Mesenchymal stem cell (in vitro differentiated cells and primary cell): ENCODE data around the gene PHF19.
A peak's percentile ranks its signal among the peaks of the same experiment; 100 is the strongest.

ENCODE experiments used
- DNase-seq: peaks from one replicate; pipeline ENCODE4 v3.0.0-alpha.2; 2013
- H2AFZ ChIP-seq: one replicate; pipeline ENCODE4 v1.6.1; 2013; ENCODE audit warnings: low read depth, mild to moderate bottlenecking, control low read depth, inconsistent platforms, low read length, moderate library complexity
- H2AK5ac ChIP-seq: 2 replicates; pipeline ENCODE4 v1.6.1; 2013; ENCODE audit warnings: low read length, moderate library complexity, mild to moderate bottlenecking, inconsistent platforms; ENCODE audit not compliant: severe bottlenecking
- H2BK120ac ChIP-seq: one replicate; pipeline ENCODE4 v1.6.1; 2013; ENCODE audit warnings: low read depth, mild to moderate bottlenecking, inconsistent platforms, low read length, moderate library complexity
- H2BK12ac ChIP-seq, 2 experiments: one replicate each; pipeline ENCODE4 v1.6.1; 2013; ENCODE audit warnings: inconsistent platforms in 2 of 2, low read length in 2 of 2, mild to moderate bottlenecking in 2 of 2, moderate library complexity in 2 of 2, control low read depth in 1 of 2
- H2BK15ac ChIP-seq: one replicate; pipeline ENCODE4 v1.6.1; 2013; ENCODE audit warnings: mild to moderate bottlenecking, low read depth, inconsistent platforms; ENCODE audit not compliant: poor library complexity, severe bottlenecking
- H2BK5ac ChIP-seq: 2 replicates; pipeline ENCODE4 v1.6.1; 2013; ENCODE audit warnings: low read depth, mild to moderate bottlenecking, low read length, control low read depth, inconsistent platforms; ENCODE audit not compliant: poor library complexity, severe bottlenecking
- H3K14ac ChIP-seq, 2 experiments: one replicate each; pipeline ENCODE4 v1.6.1; 2013; ENCODE audit warnings: inconsistent platforms in 2 of 2, low read length in 2 of 2, control low read depth in 1 of 2, mild to moderate bottlenecking in 1 of 2, moderate library complexity in 1 of 2
- H3K18ac ChIP-seq, 2 experiments: one replicate each; pipeline ENCODE4 v1.6.1; 2013; ENCODE audit warnings: inconsistent platforms in 2 of 2, low read length in 2 of 2, control low read depth in 1 of 2, low read depth in 1 of 2, mild to moderate bottlenecking in 1 of 2
- H3K23ac ChIP-seq, 2 experiments: one replicate each; pipeline ENCODE4 v1.6.1; 2013; ENCODE audit warnings: inconsistent platforms in 2 of 2, low read length in 2 of 2, mild to moderate bottlenecking in 2 of 2, moderate library complexity in 2 of 2, control low read depth in 1 of 2
- H3K27ac ChIP-seq: 2 replicates; pipeline ENCODE4 v1.5.1; 2013; ENCODE audit warnings: mild to moderate bottlenecking, moderate library complexity, low read length, control low read depth, inconsistent platforms; ENCODE audit not compliant: poor library complexity, severe bottlenecking
- H3K27me3 ChIP-seq, 2 experiments: 2 replicates each; pipeline versions ENCODE4 v1.6.1 to v1.7.0; 2013; ENCODE audit warnings: low read length in 2 of 2, mild to moderate bottlenecking in 2 of 2, moderate library complexity in 2 of 2, control low read depth in 1 of 2, inconsistent platforms in 1 of 2; ENCODE audit not compliant: control insufficient read depth in 1 of 2, insufficient read depth in 1 of 2
- H3K36me3 ChIP-seq, 2 experiments: 2 replicates each; pipeline versions ENCODE4 v1.6.1 to v1.7.0; 2013; ENCODE audit warnings: low read length in 2 of 2, control low read depth in 1 of 2, inconsistent platforms in 1 of 2, low read depth in 1 of 2, mild to moderate bottlenecking in 1 of 2; ENCODE audit not compliant: insufficient read depth in 2 of 2, control insufficient read depth in 1 of 2
- H3K4ac ChIP-seq, 2 experiments: one replicate each; pipeline ENCODE4 v1.6.1; 2013; ENCODE audit warnings: inconsistent platforms in 2 of 2, low read length in 2 of 2, mild to moderate bottlenecking in 2 of 2, moderate library complexity in 2 of 2, control low read depth in 1 of 2, low read depth in 1 of 2
- H3K4me1 ChIP-seq: 2 replicates; pipeline ENCODE4 v1.6.1; 2013; ENCODE audit warnings: low read depth, low read length, control low read depth; ENCODE audit not compliant: control insufficient read depth, insufficient read depth
- H3K4me2 ChIP-seq: 2 replicates; pipeline ENCODE4 v1.6.1; 2013; ENCODE audit warnings: low read length, mild to moderate bottlenecking, inconsistent platforms; ENCODE audit not compliant: poor library complexity, severe bottlenecking
- H3K4me3 ChIP-seq, 2 experiments: 2 replicates each; pipeline versions ENCODE4 v1.5.1 to v1.7.0; 2013; ENCODE audit warnings: low read length in 2 of 2, mild to moderate bottlenecking in 2 of 2, control low read depth in 1 of 2, low read depth in 1 of 2; ENCODE audit not compliant: insufficient read depth in 1 of 2
- H3K79me1 ChIP-seq: replicated peaks from 2 replicates; pipeline ENCODE4 v1.6.1; 2013; ENCODE audit warnings: mild to moderate bottlenecking, control low read depth, low read length, inconsistent platforms; ENCODE audit not compliant: poor library complexity, severe bottlenecking
- H3K9ac ChIP-seq: 2 replicates; pipeline ENCODE4 v1.7.0; 2013; ENCODE audit warnings: mild to moderate bottlenecking, low read length, moderate library complexity
- H3K9me3 ChIP-seq: 2 replicates; pipeline ENCODE4 v1.7.0; 2013; ENCODE audit warnings: mild to moderate bottlenecking, low read length; ENCODE audit not compliant: control insufficient read depth
- H4K8ac ChIP-seq: one replicate; pipeline ENCODE4 v1.6.1; 2013; ENCODE audit warnings: inconsistent platforms, mild to moderate bottlenecking, low read length, moderate library complexity
- H4K91ac ChIP-seq: one replicate; pipeline ENCODE4 v1.6.1; 2013; ENCODE audit warnings: mild to moderate bottlenecking, low read length, inconsistent platforms
- WGBS: methylation state at CpG from one replicate; pipeline ENCODE4 v1.1.7; 2013; ENCODE audit warnings: mixed read lengths; 5-methylcytosine and 5-hydroxymethylcytosine counted together

The PHF19 gene

GRCh38 chr9:120899490-120900068 lies 22.6 kb upstream of the PHF19 start:
- no peak for DNase-seq
- Histone ChIP-seq H3K27me3 (peaks cover 0 to 46% of the 10 kb centered on the region in 2 experiments), H3K9ac (no peak overlapping the region), H3K9me3 (no peaks in the 10 kb centered on the region), H3K79me1 (no peaks in the 10 kb centered on the region), H3K4me3 (no peak overlapping the region), H2BK12ac (no peak overlapping the region), H3K4me2 (no peak overlapping the region), H3K18ac (no peak overlapping the region), H3K4ac (no peak overlapping the region), H2AK5ac (no peak overlapping the region), H4K91ac (no peak overlapping the region), H3K23ac (no peak overlapping the region), H3K36me3 (peaks cover 0 to 6% of the 10 kb centered on the region in 2 experiments), H4K8ac (no peak overlapping the region), H2AFZ (no peak overlapping the region), H3K4me1 (peaks cover 3% of the 10 kb centered on the region), H2BK15ac (no peak overlapping the region), H3K27ac (no peak overlapping the region), H2BK120ac (no peak overlapping the region), H3K14ac (no peak overlapping the region), H2BK5ac (no peak overlapping the region)
- WGBS, result 93% methylated on average over 5 of the region's 6 CpGs

- no peak overlapping the region for H2BK120ac ChIP-seq
- H3K79me1 ChIP-seq, result no peaks in the 10 kb centered on the region
- H3K4me1 ChIP-seq, result peaks cover 3% of the 10 kb centered on the region
- peaks cover 0 to 44% of the 10 kb centered on the region in 2 experiments for H3K27me3 ChIP-seq
- no peak overlapping the region for H2AFZ ChIP-seq
- H3K9me3 ChIP-seq, result no peaks in the 10 kb centered on the region
- H3K18ac ChIP-seq, result no peak overlapping the region
- no peak overlapping the region for H2BK12ac ChIP-seq
- no peak overlapping the region for H3K27ac ChIP-seq
- H3K14ac ChIP-seq, result no peak overlapping the region
- H2BK15ac ChIP-seq, result no peak overlapping the region
- H3K23ac ChIP-seq, result no peak overlapping the region
- no peak overlapping the region for H3K4me3 ChIP-seq
- no CpG with 5 or more reads among the region's 3 CpGs for WGBS
- H3K36me3 ChIP-seq, result no peaks in the 10 kb centered on the region
- no peak overlapping the region for H4K8ac ChIP-seq
- H4K91ac ChIP-seq, result no peak overlapping the region
- H2BK5ac ChIP-seq, result no peak overlapping the region
- H3K4me2 ChIP-seq, result no peak overlapping the region
- DNase-seq, result no peak
- no peak overlapping the region for H2AK5ac ChIP-seq
- H3K9ac ChIP-seq, result no peak overlapping the region
- no peak overlapping the region for H3K4ac ChIP-seq
These were observed 21.4 kb upstream of the PHF19 start for GRCh38 chr9:120898396-120898795.

GRCh38 chr9:120895951-120896350 lies 19.0 kb upstream of the PHF19 start:
- Histone ChIP-seq H3K27me3 (peaks cover 0 to 39% of the 10 kb centered on the region in 2 experiments), H3K9me3 (no peaks in the 10 kb centered on the region)
- DNase-seq, result no peak

GRCh38 chr9:120894321-120895148 lies 17.5 kb upstream of the PHF19 start:
- no peak overlapping the region for H2BK120ac ChIP-seq
- no peaks in the 10 kb centered on the region for H3K9me3 ChIP-seq
- H3K23ac ChIP-seq, result no peak overlapping the region
- no peak for DNase-seq
- no peak overlapping the region for H2BK5ac ChIP-seq
- H3K79me1 ChIP-seq, result no peaks in the 10 kb centered on the region
- H2AFZ ChIP-seq, result no peak overlapping the region
- peaks cover 0 to 33% of the 10 kb centered on the region in 2 experiments for H3K27me3 ChIP-seq
- no peak overlapping the region for H2BK12ac ChIP-seq
- H3K4me3 ChIP-seq, result peak overlapping the region in 1 of 2 experiments; percentile 53
- H2BK15ac ChIP-seq, result no peak overlapping the region
- H4K91ac ChIP-seq, result no peak overlapping the region
- 72% methylated on average over 62 of the region's 63 CpGs for WGBS
- peaks cover 9% of the 10 kb centered on the region for H3K4me1 ChIP-seq
- H3K14ac ChIP-seq, result no peak overlapping the region
- no peak overlapping the region for H3K4ac ChIP-seq
- H4K8ac ChIP-seq, result no peak overlapping the region
- H3K4me2 ChIP-seq, result no peak overlapping the region
- no peak overlapping the region for H3K27ac ChIP-seq
- H3K9ac ChIP-seq, result peak overlapping the region; percentile 50
- no peak overlapping the region for H2AK5ac ChIP-seq
- no peaks in the 10 kb centered on the region for H3K36me3 ChIP-seq
- no peak overlapping the region for H3K18ac ChIP-seq

More at GRCh38 chr9:120895951-120896350, 19.0 kb upstream of the PHF19 start:
- H2BK12ac ChIP-seq, result no peak overlapping the region
- H3K23ac ChIP-seq, result no peak overlapping the region
- H3K9ac ChIP-seq, result no peak overlapping the region
- no peaks in the 10 kb centered on the region for H3K79me1 ChIP-seq
- no peak overlapping the region for H4K8ac ChIP-seq
- 100% methylated on average over 1 of the region's 2 CpGs for WGBS
- no peaks in the 10 kb centered on the region for H3K36me3 ChIP-seq
- no peak overlapping the region for H3K4ac ChIP-seq
- no peak overlapping the region for H3K4me2 ChIP-seq
- H2AK5ac ChIP-seq, result no peak overlapping the region
- H2AFZ ChIP-seq, result no peak overlapping the region
- H3K27ac ChIP-seq, result no peak overlapping the region
- H4K91ac ChIP-seq, result no peak overlapping the region
- no peak overlapping the region for H2BK120ac ChIP-seq
- no peak overlapping the region for H3K4me3 ChIP-seq
- H3K14ac ChIP-seq, result no peak overlapping the region
- no peak overlapping the region for H2BK15ac ChIP-seq
- H2BK5ac ChIP-seq, result no peak overlapping the region
- no peak overlapping the region for H3K18ac ChIP-seq
- peaks cover 9% of the 10 kb centered on the region for H3K4me1 ChIP-seq
